Heart left ventricle (tissue), 13 donors: ENCODE data around the gene PCDHA1.
"Not testable (repeated sequence)": the region's sequence is repeated elsewhere in the genome, so short reads cannot be mapped to it uniquely, and the experiment has no call there.

Experiments used
- POLR2A ChIP-seq, 2 donors: fragments of 450-650 bp; IDR thresholded peaks; one replicate each; pipeline ENCODE4 v1.6.1; 2017; ENCODE audit warnings: antibody characterized with exemption in 2 of 2, mild to moderate bottlenecking in 2 of 2, moderate library complexity in 2 of 2
- TF ChIP-seq, protein P1 (sequence below), 12 donors: fragments of 200-600 bp; sonication (generic) in 4 of 12; IDR thresholded peaks; one replicate each; pipeline versions ENCODE4 v1.5.0 to v1.8.0; 2018 to 2022; ENCODE audit warnings: antibody characterized with exemption in 12 of 12, mild to moderate bottlenecking in 5 of 12
- donor health status: ischemic (EF 13 %, LVEDD 7.1; RV severe dilation, severe dysfunction).
- donor health status: DM: no; HTN: yes; CAD: no.
- donor health status: DM: no; HTN: no; CAD: no.
- donor health status: ischemic (EF 25% LVEDD 6.9; RV normal size, moderate dysfunction).
- donor health status: ischemic (EF 25% LVEDD 5.7; RV mildly dilated, moderate dysfunction).
- donor health status: ischemic (EF 35%, LVEDD 5.7; RV mildly dilated, moderate dysfunction).
- donor health status: nonischemic (EF 11% LVEDD 7.7; RV severe dilation, severe dysfunction).
- donor health status: DM: yes; HTN: yes; CAD: no.
- donor health status: PGD.
- donor health status: ischemic (EF 29% LVEDD 5.4; RV normal size, mild dysfunction).
- donor health status: nonischemic (EF 23%, LVEDD 6.1; RV moderate dilation, normal function).

DNA sequence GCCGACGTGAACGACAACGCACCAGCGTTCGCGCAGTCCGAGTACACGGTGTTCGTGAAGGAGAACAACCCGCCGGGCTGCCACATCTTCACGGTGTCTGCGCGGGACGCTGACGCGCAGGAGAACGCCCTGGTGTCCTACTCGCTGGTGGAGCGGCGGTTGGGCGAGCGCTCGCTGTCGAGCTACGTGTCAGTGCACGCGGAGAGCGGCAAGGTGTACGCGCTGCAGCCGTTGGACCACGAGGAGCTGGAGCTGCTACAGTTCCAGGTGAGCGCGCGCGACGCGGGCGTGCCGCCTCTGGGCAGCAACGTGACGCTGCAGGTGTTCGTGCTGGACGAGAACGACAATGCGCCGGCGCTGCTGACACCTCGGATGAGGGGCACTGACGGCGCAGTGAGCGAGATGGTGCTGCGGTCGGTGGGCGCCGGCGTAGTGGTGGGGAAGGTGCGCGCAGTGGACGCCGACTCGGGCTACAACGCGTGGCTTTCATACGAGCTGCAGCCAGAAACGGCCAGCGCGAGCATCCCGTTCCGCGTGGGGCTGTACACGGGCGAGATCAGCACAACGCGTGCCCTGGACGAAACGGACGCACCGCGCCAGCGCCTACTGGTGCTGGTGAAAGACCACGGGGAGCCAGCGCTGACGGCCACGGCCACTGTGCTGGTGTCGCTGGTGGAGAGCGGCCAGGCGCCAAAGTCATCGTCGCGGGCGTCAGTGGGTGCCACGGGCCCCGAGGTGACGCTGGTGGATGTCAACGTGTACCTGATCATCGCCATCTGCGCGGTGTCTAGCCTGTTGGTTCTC, 64.1 kb downstream of the PCDHA1 start:
- TF ChIP-seq, protein P1, sequence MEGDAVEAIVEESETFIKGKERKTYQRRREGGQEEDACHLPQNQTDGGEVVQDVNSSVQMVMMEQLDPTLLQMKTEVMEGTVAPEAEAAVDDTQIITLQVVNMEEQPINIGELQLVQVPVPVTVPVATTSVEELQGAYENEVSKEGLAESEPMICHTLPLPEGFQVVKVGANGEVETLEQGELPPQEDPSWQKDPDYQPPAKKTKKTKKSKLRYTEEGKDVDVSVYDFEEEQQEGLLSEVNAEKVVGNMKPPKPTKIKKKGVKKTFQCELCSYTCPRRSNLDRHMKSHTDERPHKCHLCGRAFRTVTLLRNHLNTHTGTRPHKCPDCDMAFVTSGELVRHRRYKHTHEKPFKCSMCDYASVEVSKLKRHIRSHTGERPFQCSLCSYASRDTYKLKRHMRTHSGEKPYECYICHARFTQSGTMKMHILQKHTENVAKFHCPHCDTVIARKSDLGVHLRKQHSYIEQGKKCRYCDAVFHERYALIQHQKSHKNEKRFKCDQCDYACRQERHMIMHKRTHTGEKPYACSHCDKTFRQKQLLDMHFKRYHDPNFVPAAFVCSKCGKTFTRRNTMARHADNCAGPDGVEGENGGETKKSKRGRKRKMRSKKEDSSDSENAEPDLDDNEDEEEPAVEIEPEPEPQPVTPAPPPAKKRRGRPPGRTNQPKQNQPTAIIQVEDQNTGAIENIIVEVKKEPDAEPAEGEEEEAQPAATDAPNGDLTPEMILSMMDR (IDR thresholded peaks at IDR 0.05), result not testable (repeated sequence)
- not testable (repeated sequence) for TF ChIP-seq POLR2A (IDR thresholded peaks at IDR 0.05)
